Gastrocnemius medialis (tissue), 4 donors: ENCODE data around the gene NADK. TPM values are rescaled to one million over a fixed set of nuclear protein-coding genes. Genes with fewer than 3 reads are reported as not detected.

ENCODE experiments used
- ATAC-seq, 2 donors: fragments of 150-250 bp; one replicate each; pipeline ENCODE4 v1.9.1; 2016
- DNase-seq, 2 donors: peaks; one replicate each; pipeline ENCODE4 v3.0.0-alpha.2; 2019
- H3K27ac ChIP-seq, 4 donors: fragments of 200-600 bp; sonication (generic); 1 replicate in 1 of 4; 2 replicates in 3 of 4; pipeline ENCODE4 v1.5.1; 2016 to 2018; ENCODE audit warnings: mild to moderate bottlenecking in 2 of 4, moderate library complexity in 1 of 4
- H3K27me3 ChIP-seq, 3 donors: fragments of 200-600 bp; sonication (generic) in 2 of 3; 1 replicate in 1 of 3; 2 replicates in 2 of 3; pipeline versions ENCODE4 v1.5.1 to v1.6.0; 2016 to 2019; ENCODE audit warnings: mild to moderate bottlenecking in 1 of 3, moderate library complexity in 1 of 3
- H3K36me3 ChIP-seq, 2 donors: fragments of 200-600 bp; sonication (generic) in 1 of 2; one replicate each; pipeline ENCODE4 v1.5.1; 2017 to 2018
- H3K4me1 ChIP-seq, 2 donors: fragments of 200-600 bp; sonication (generic) in 1 of 2; one replicate each; pipeline ENCODE4 v1.5.1; 2016 to 2017; ENCODE audit warnings: mild to moderate bottlenecking in 2 of 2
- H3K4me3 ChIP-seq, 4 donors: fragments of 200-600 bp; sonication (generic) in 3 of 4; 1 replicate in 1 of 4; 2 replicates in 3 of 4; pipeline ENCODE4 v1.5.1; 2016 to 2019; ENCODE audit warnings: mild to moderate bottlenecking in 2 of 4
- H3K9me3 ChIP-seq, 3 donors: fragments of 200-600 bp; sonication (generic) in 2 of 3; 1 replicate in 1 of 3; 2 replicates in 2 of 3; pipeline ENCODE4 v1.5.1; 2016 to 2019
- CTCF ChIP-seq, 5 experiments: fragments of 450-650 bp in 3 of 5; fragments of 200-600 bp in 2 of 5; sonication (generic) in 2 of 5; IDR thresholded peaks in 4 of 5; conservative IDR thresholded peaks in 1 of 5; 1 replicate in 4 of 5; 2 replicates in 1 of 5; pipeline ENCODE4 v1.5.1; 2016 to 2019; ENCODE audit warnings: antibody characterized with exemption in 5 of 5, mild to moderate bottlenecking in 3 of 5, moderate library complexity in 3 of 5
- POLR2A ChIP-seq, 2 donors: fragments of 450-650 bp; IDR thresholded peaks; one replicate each; pipeline ENCODE4 v1.6.1; 2017; ENCODE audit warnings: antibody characterized with exemption in 2 of 2, mild to moderate bottlenecking in 2 of 2, moderate library complexity in 2 of 2
- in situ Hi-C, 4 donors: fragments of 200-750 bp; cut with MboI; loops; one replicate each; pipeline versions ENCODE4 v1.15.0 to v1.8.0; 2017; ENCODE audit warnings: low sequenced_read_pairs in 4 of 4
- intact Hi-C: fragments of 100-400 bp; cut with DNase I; formaldehyde crosslinking; loops from one replicate; pipeline ENCODE4 v1.15.1; 2023; ENCODE audit warnings: low total_unique reads
- total RNA-seq, 4 donors: library from RNA; depleted of rRNA; stranded (reverse); fragments of >200 nt; gene quantifications; one replicate each; pipeline versions ENCODE4 v1.1.0 to v1.2.3, GENCODE V29; 2016

NADK gene
- total RNA-seq, 4 donors from 2014 or later, result 20.1 to 33.1 (median 32.5) TPM

DNA sequence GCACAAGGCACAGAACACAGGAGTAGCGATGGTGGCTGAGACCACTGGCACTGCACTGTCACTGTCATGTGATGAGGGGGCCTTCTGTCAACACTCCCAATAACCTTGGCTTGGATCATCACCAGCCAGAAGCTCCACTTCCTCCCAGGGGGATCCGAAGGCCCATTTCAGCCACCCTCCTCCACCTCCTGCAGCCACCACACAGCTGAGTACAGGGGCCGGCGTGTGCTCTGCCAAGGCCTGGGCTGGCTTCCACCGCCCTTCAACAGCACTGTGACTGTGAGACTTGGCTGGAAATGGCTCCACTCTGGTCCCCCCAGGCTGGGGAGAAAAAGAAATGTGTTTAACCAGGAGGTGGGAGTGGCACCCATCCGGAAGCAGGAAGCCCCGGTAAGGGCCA, 9.9 kb upstream of the NADK start:
- in situ Hi-C loops, result loop anchor here in 1 of 4 donors (10.0 kb wide), 1 partner anchor 97 kb away; no protein-coding TSS in a partner anchor
- peaks cover 3 to 6% of the 10 kb centered on the region in 2 donors for H3K4me1 ChIP-seq
- H3K4me3 ChIP-seq, result no peak overlapping the region
- H3K36me3 ChIP-seq, result peaks cover 0 to 77% of the 10 kb centered on the region in 2 donors
- peak overlapping the region in 1 of 4 donors; percentile 27 for H3K27ac ChIP-seq
- TF ChIP-seq POLR2A (IDR thresholded peaks at IDR 0.05) (no peak), CTCF (IDR thresholded peaks at IDR 0.05 in 4 of 5, conservative IDR thresholded peaks at IDR 0.05 in 1 of 5) (no peak)
- H3K27me3 ChIP-seq, result no peaks in the 10 kb centered on the region
- ATAC-seq, result no peak
- no peak for DNase-seq
- no peaks in the 10 kb centered on the region for H3K9me3 ChIP-seq
- intact Hi-C loops, result no loop called here

- Histone ChIP-seq H3K27me3 (no peaks in the 10 kb centered on the region), H3K9me3 (no peaks in the 10 kb centered on the region), H3K4me1 (peaks cover 13 to 14% of the 10 kb centered on the region in 2 donors), H3K27ac (no peak overlapping the region), H3K36me3 (peaks cover 0 to 68% of the 10 kb centered on the region in 2 donors), H3K4me3 (no peak overlapping the region)
- DNase-seq (no peak), ATAC-seq (no peak)
- in situ Hi-C loops (loop anchor here in 1 of 4 donors (10.0 kb wide), 1 partner anchor 98 kb away; no protein-coding TSS in a partner anchor), intact Hi-C loops (no loop called here)
- TF ChIP-seq POLR2A (IDR thresholded peaks at IDR 0.05) (no peak), CTCF (IDR thresholded peaks at IDR 0.05 in 4 of 5, conservative IDR thresholded peaks at IDR 0.05 in 1 of 5) (no peak)
Observed at GRCh38 chr1:1786836-1787605, 8.8 kb upstream of the NADK start.

GRCh38 chr1:1785666-1786065, 7.4 kb upstream of the NADK start:
- in situ Hi-C loops (loop anchor here in 1 of 4 donors (10.0 kb wide), 1 partner anchor 99 kb away; no protein-coding TSS in a partner anchor), intact Hi-C loops (no loop called here)
- DNase-seq (no peak), ATAC-seq (no peak)
- no peak for TF ChIP-seq CTCF (IDR thresholded peaks at IDR 0.05 in 4 of 5, conservative IDR thresholded peaks at IDR 0.05 in 1 of 5)
- TF ChIP-seq POLR2A (IDR thresholded peaks at IDR 0.05), result no peak
- H3K27ac ChIP-seq, result no peak overlapping the region
- no peaks in the 10 kb centered on the region for H3K27me3 ChIP-seq
- peaks cover 23 to 26% of the 10 kb centered on the region in 2 donors for H3K4me1 ChIP-seq
- H3K4me3 ChIP-seq, result no peak overlapping the region
- no peaks in the 10 kb centered on the region for H3K9me3 ChIP-seq
- H3K36me3 ChIP-seq, result peaks cover 0 to 57% of the 10 kb centered on the region in 2 donors

DNA sequence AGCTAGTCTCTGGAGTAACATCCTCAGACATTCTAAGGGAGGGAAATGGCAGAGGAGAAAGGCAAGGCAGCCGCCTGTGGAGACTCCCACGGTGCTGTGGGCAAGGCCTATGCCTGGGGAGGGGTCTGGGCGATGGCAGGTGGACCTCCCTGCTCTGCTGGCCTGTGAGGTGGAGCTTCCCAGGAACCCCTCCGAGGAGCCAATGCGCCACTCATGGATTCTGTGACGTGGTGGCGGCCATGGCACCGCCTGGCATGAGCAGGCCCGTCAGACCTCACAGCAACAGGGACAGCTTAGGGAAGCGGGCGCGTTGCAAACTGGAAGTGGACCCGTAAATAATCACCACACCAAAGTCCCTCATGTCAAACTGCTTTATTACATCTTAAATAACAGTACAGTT, 6.7 kb upstream of the NADK start:
- TF ChIP-seq CTCF (IDR thresholded peaks at IDR 0.05 in 4 of 5, conservative IDR thresholded peaks at IDR 0.05 in 1 of 5) (no peak), POLR2A (IDR thresholded peaks at IDR 0.05) (no peak)
- Histone ChIP-seq H3K4me1 (peaks cover 23 to 28% of the 10 kb centered on the region in 2 donors), H3K9me3 (no peaks in the 10 kb centered on the region), H3K36me3 (peaks cover 0 to 50% of the 10 kb centered on the region in 2 donors), H3K27me3 (no peaks in the 10 kb centered on the region), H3K4me3 (no peak overlapping the region), H3K27ac (no peak overlapping the region)
- intact Hi-C loops, result no loop called here
- no peak for DNase-seq
- ATAC-seq, result no peak
- in situ Hi-C loops, result loop anchor here in 1 of 4 donors (10.0 kb wide), 1 partner anchor 100 kb away; no protein-coding TSS in a partner anchor
